Testis (tissue), 2 donors: ENCODE results near the gene TMEM62.

Experiments
- POLR2A ChIP-seq: fragments of 450-650 bp; IDR thresholded peaks from one replicate; pipeline ENCODE4 v1.6.1; 2017; ENCODE audit warnings: antibody characterized with exemption, mild to moderate bottlenecking, moderate library complexity
- TF ChIP-seq, protein P1 (sequence below), 3 experiments: fragments of 450-650 bp in 2 of 3; fragments of 200-600 bp in 1 of 3; sonication (generic) in 1 of 3; IDR thresholded peaks; one replicate each; pipeline ENCODE4 v1.5.1; 2016 to 2019; ENCODE audit warnings: antibody characterized with exemption in 3 of 3, mild to moderate bottlenecking in 2 of 3, moderate library complexity in 1 of 3

- TF ChIP-seq, protein P1, sequence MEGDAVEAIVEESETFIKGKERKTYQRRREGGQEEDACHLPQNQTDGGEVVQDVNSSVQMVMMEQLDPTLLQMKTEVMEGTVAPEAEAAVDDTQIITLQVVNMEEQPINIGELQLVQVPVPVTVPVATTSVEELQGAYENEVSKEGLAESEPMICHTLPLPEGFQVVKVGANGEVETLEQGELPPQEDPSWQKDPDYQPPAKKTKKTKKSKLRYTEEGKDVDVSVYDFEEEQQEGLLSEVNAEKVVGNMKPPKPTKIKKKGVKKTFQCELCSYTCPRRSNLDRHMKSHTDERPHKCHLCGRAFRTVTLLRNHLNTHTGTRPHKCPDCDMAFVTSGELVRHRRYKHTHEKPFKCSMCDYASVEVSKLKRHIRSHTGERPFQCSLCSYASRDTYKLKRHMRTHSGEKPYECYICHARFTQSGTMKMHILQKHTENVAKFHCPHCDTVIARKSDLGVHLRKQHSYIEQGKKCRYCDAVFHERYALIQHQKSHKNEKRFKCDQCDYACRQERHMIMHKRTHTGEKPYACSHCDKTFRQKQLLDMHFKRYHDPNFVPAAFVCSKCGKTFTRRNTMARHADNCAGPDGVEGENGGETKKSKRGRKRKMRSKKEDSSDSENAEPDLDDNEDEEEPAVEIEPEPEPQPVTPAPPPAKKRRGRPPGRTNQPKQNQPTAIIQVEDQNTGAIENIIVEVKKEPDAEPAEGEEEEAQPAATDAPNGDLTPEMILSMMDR (IDR thresholded peaks at IDR 0.05) = no peak
- TF ChIP-seq POLR2A = no peak
These were observed 32.5 kb downstream of the TMEM62 start for GRCh38 chr15:43165801-43166325.
